DMS 273 (cell line): ENCODE data around the gene MAP4K1.
"Not testable (repeated sequence)": the region's sequence is repeated elsewhere in the genome, so short reads cannot be mapped to it uniquely, and the experiment has no call there.

Experiments used
- DNase-seq: peaks from one replicate; lab custom pipeline; 2025; ENCODE audit not compliant: unreplicated experiment; lab: John Stamatoyannopoulos, UW

Gene MAP4K1

DNA sequence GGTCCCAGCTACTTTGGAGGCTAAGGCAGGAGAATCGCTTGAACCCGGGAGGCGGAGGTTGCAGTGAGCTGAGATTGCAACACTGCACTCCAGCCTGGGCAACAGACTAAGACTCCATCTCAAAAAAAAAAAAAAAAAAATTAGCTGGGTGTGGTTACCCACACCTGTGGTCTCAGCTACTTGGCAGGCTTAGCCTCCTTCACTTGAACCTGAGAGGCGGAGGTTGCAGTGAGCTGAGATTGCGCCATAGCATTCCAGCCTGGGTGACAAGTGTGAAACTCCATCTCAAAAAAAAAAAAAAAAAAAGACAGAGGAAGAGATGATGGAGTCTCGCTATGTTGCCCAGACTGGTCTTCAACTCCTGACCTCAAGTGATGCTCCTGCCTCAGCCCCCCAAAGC is 38.4 kb downstream of the MAP4K1 start:
- DNase-seq, result not testable (repeated sequence)

DNA sequence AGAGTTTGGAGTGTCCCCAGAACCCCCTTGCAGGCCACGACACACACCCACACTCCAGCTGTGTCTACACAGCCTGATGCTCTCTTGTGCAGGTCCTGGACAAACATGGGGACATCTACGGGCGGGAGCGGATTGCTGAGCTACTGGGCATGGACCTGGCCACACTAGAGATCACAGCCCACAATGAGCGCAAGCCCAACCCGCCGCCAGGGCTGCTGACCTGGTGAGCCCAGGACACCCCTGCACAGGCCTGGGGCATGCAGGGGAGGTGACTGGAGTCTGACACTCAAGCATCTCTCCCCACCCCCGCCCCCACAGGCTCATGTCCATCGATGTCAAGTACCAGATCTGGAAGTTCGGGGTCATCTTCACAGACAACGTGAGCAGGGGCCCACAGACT is 39.9 kb downstream of the MAP4K1 start:
- no peak for DNase-seq

DNA sequence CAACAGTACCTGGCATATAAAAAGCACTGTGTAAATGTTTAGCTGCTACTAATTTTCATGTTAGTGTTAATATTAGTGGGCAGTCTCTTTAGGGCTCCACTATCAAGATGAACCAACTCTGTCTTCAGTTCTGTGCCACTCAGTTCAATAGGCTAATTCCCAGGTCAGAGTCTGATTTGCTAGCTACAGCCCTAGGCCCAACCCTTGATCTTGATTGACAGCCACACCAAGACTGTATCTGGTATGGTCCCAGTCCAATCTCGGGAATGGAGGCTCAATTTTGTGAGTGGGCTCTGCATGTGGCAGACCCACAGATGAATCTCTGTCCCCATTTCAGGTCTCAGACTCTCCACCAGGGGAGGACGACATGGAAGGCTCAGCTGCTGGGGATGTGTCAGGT is 46.1 kb downstream of the MAP4K1 start:
- DNase-seq, result no peak

DNA sequence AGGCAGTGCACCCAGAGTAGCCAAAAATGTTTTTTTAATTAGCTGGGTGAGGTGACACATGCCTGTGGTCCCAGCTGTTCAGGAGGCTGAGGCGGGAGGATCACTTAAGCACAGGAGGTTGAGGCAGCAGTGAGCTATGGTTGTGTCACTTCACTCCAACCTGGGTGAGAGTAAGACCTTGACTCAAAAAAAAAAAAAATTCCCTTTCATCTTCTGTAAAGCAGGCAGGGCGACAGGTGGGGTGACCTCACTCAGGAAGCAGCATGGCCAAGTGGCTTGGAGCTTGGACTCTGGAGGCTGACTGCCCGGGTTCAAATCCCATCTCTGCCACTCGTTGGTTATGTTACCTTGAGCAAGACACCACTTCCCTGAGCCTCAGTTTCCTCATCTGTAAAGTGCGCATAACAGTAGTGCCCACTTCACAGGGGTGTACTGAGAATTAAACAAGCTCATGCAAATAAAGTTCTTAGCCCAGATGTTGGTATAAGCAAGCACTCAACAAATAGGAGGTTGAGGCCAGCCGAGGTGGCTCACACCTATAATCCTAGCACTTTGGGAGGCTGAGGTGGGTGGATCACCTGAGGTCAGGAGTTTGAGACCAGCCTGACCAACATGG is 48.3 kb downstream of the MAP4K1 start:
- DNase-seq, result peak; percentile 54

GRCh38 chr19:38565691-38566105 is 52.1 kb downstream of the MAP4K1 start:
- no peak for DNase-seq

- DNase-seq, result peak; percentile 56
Observed at GRCh38 chr19:38564981-38565690, 52.6 kb downstream of the MAP4K1 start.

DNA sequence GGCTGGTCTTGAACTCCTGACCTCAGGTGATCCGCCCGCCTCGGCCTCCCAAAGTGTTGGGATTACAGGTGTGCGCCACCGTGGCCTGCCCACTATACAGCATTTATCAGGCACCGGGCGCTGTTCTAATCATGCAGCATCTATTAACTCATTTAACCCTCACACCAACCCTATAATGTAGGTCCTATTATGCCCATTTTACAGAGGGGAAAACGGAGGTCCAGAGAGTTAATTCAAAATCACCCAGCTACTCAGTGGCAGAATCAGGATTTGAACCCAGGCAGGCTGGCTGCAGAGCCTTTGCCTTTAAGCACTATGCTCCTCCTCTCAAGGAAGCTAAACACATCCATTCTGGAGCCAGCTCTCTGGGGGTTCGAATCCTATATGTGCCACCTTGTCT is 54.3 kb downstream of the MAP4K1 start:
- no peak for DNase-seq

DNA sequence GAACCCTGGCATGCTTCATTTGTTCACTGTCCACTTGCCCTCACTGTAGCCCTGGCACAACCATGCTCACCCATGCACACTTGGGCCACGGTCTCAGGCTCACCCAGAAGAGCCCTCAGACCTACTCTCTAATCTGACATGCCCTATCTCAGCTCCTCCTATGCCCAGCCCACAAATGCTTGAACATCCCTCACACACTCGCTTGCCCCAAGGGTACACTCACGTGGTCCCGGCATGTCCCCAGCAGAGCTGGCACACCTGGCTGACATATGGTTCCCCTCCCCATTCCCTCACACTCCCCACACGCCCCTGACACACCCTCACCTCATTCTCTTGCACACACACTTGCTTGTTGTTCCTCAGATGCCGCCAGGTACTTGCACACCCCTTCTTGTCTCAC is 55.7 kb downstream of the MAP4K1 start:
- no peak for DNase-seq

DNA sequence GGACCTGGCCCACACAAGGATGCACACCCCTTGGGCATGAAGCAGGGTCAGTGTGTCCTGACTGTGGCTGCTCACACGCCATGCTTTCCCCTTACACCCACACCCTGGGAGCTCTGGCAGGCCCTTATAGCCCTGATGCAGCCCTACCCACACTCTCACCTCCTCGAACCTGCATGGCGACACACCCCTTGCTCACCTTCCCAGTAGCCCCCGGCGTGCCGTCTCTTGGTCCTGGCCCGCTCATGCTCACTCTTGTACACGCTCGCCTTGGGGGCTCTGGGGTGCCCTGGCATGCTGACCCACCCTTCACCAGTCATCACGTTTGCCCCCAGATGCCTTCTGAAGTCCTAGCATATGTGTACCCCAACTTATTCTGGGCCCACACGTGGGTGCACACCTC is 56.1 kb downstream of the MAP4K1 start:
- no peak for DNase-seq

- DNase-seq, result no peak
Observed at GRCh38 chr19:38561053-38561606, 56.6 kb downstream of the MAP4K1 start.

DNA sequence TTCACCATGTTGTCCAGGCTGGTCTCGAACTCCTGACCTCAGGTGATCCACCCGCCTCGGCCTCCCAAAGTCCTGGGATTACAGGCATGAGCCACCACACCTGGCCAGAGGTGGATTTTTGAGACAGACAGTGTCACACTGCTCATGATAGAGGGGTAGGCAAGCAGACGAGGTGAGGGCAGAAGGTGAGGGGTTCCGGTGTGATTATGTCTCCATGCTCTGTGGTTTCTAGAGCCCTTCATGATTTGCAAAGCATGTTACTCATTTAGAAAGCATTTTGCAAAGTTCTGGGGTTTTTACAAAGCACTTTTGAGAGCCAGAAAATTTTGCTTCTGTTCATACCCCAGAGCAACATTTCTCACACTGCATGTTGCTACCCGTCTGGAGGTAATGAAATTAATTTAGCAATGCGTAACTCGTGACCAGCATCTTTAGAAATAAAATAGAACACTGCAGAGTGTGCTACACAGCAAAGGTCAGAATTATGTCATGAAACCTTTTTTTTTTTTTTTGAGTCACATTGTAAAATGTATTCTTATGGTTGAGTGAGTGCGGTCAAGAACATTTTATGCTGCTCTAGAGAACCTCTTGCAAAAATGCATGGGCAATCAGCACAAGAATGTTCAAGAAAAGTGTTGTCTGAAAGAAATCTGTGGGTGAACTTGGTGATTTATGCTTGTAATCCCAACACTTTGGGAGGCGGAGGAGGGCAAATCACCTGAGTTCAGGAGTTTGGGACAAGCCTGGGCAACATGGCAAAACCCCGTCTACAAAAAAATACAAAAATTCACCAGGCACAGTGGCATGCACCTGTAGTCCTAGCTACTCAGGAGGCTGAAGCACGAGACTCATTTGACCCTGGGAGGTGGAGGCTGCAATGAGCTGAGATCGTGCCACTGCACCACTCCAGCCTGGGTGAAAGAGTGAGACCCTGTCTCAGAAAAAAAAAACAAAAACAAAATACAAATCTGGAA is 58.0 kb downstream of the MAP4K1 start:
- no peak for DNase-seq

DNA sequence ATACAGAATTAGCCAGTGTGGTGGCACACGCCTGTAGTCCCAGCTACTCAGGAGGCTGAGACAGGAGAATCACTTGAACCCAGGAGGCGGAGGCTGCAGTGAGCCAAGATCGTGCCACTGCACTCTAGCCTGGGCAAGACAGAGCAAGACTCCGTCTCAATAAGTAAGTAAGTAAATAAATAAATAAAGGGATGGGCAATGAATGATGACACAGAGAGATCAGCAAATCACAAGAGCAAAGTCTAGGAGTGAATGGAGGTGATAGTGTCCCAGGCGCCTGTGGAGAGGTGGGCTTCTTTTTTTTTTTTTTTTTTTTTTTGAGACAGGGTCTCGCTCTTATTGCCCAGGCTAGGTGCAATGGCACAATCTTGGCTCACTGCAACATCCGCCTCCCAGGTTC is 58.8 kb downstream of the MAP4K1 start:
- DNase-seq, result not testable (repeated sequence)

DNA sequence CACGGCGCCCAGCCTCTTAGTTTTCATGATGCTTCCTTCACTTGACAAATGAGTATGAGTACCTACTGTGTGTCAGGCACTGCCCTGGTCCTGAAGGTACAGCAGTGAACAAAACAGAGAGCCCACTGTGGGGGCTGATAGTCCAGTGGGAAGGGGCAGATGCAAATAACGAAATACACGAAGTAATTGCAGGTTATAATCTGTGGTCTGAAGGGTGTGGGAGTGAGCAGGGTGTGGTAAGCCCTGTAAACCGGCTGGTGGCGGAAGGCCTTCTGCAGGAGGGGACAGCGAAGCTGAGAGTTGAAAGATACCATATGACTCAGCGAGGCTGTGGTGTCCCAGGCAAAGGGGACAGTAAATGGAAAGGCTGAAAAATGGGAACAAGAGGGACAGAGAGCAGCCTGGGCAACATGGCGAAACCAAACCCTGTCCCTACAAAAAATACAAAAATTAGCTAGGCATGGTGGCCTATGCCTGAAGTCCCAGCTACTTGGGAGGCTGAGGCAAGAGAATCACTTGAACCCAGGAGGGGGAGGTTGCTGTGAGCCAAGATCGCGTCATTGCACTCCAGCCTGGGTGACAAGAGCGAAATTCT is 60.5 kb downstream of the MAP4K1 start:
- DNase-seq, result no peak

DNA sequence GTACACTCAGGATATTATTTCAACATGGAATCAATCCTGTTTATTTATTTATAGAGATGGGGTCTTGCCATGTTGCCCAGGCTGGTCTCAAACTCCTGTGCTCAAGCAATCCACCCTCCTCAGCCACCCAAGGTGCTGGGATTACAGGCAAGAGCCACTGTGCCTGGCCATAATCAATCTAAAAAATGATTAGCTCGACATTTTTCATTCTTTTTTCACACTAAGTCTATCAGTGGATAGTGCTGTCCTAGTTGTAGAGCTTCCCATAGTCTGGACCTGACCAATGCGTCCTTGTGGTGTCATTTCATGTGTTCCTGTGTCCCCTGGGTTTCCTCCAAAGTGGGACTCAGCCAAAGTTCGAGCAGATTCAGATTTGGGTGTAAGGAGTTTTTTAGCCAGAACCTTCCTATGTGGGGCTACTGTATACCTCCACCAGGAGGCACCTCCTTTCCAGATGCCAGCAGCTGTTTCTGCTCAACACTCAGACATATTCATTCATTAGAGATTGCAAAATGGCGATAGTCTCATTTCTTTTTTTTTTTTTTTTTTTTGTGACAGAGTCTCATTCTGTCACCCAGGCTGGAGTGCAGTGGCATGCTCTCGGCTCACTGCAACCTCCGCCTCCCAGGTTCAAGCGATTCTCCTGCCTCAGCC is 61.1 kb downstream of the MAP4K1 start:
- DNase-seq, result peak; percentile 18

DNA sequence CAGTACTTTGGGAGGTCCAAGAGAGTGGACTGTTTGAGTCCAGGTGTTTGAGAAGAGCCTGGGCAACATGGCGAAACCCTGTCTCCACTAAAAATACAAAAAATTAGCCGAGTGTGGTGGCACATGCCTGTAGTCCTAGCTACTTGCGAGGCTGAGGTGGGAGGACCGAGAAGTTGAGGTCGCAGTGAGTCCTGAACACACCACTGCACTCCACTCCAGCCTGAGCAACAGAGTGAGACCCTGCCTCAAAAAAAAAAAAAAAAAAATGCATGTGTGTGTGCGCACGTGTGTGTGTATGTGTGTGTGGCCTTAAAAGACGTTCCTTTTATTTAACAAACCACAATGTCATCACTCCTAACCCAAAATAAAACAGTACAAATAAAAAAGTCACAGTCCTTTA is 62.6 kb downstream of the MAP4K1 start:
- DNase-seq, result no peak

DNA sequence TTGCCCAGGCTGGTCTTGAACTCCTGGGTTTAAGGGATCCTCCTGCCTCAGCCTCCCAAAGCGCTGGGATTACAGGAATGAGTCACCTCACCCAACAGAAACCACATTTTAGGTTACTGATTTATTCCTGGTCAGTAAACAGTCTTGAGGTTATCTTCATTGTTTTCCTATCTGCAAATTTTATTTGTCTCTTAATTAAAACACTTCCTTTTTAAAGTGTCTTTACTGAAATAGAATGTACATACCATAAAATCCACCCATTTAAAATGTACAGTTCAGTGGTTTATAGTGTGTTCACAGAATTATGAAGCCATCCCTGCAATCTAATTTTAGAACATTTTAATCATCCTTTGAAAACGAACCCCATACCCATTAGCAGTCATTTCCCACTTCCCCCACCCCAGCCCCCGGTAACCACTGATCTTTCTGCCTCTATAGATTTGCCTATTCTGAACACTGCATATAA is 63.0 kb downstream of the MAP4K1 start:
- no peak for DNase-seq

GRCh38 chr19:38553239-38553638 is 64.5 kb downstream of the MAP4K1 start:
- not testable (repeated sequence) for DNase-seq

GRCh38 chr19:38551450-38551813 is 66.3 kb downstream of the MAP4K1 start:
- DNase-seq, result no peak

DNA sequence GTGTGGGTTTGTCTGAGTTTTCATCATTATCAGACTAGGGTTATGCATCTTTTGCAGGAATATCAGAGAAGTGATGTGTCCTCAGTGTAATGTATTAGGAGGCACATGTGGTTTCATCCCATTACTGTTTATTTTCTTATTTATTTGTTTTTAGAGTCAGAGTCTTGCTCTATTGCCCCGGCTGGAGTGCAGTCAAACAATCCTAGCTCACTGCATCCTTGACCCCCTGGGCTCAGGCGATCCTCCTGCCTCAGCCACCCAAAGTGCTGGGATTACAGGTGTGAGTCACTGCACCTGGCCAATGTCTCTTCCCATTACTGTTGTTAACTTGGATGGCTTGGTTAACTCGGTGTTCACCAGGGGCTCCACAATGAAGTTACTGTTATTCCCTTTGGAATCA is 67.4 kb downstream of the MAP4K1 start:
- DNase-seq, result no peak

GRCh38 chr19:38549942-38550341 is 67.8 kb downstream of the MAP4K1 start:
- no peak for DNase-seq
